Esophagus squamous epithelium (tissue), 5 donors: ENCODE data around the gene ARHGAP26. TPM values are rescaled to one million over a fixed set of nuclear protein-coding genes. Genes with fewer than 3 reads are reported as not detected.
A peak's percentile ranks its signal among the peaks of the same experiment; 100 is the strongest.

Source experiments
- DNase-seq: peaks from one replicate; lab custom pipeline; 2025; lab: John Stamatoyannopoulos, UW
- H3K27ac ChIP-seq, 4 donors: fragments of 200-600 bp; sonication (generic); one replicate each; pipeline ENCODE4 v1.5.1; 2016 to 2019; ENCODE audit warnings: mild to moderate bottlenecking in 1 of 4
- H3K27me3 ChIP-seq, 4 donors: fragments of 200-600 bp; sonication (generic); 1 replicate in 3 of 4; 2 replicates in 1 of 4; pipeline versions ENCODE4 v1.5.1 to v1.6.0; 2017 to 2021; ENCODE audit warnings: antibody characterized with exemption in 1 of 4
- H3K36me3 ChIP-seq, 3 donors: fragments of 200-600 bp; sonication (generic); one replicate each; pipeline ENCODE4 v1.5.1; 2016 to 2019
- H3K4me1 ChIP-seq, 3 donors: fragments of 200-600 bp; sonication (generic); one replicate each; pipeline ENCODE4 v1.5.1; 2017 to 2019
- H3K4me3 ChIP-seq, 4 donors: fragments of 200-600 bp; sonication (generic); 1 replicate in 3 of 4; 2 replicates in 1 of 4; pipeline ENCODE4 v1.5.1; 2016 to 2019; ENCODE audit warnings: mild to moderate bottlenecking in 2 of 4, moderate library complexity in 1 of 4
- H3K9me3 ChIP-seq, 3 donors: fragments of 200-600 bp; sonication (generic); one replicate each; pipeline ENCODE4 v1.5.1; 2016 to 2019
- CTCF ChIP-seq, 6 experiments: fragments of 450-650 bp in 4 of 6; fragments of 200-600 bp in 2 of 6; sonication (generic) in 2 of 6; IDR thresholded peaks; one replicate each; pipeline ENCODE4 v1.5.1; 2016 to 2019; ENCODE audit warnings: antibody characterized with exemption in 6 of 6, mild to moderate bottlenecking in 4 of 6, moderate library complexity in 4 of 6
- POLR2A ChIP-seq, 4 donors: fragments of 450-650 bp; IDR thresholded peaks; one replicate each; pipeline ENCODE4 v1.6.1; 2017; ENCODE audit warnings: antibody characterized with exemption in 4 of 4, mild to moderate bottlenecking in 4 of 4, moderate library complexity in 3 of 4
- WGBS, 2 donors: methylation state at CpG; one replicate each; pipeline ENCODE4 v1.1.5; 2018; 5-methylcytosine and 5-hydroxymethylcytosine counted together
- intact Hi-C: fragments of 100-400 bp; cut with DNase I; formaldehyde crosslinking; loops from one replicate; pipeline ENCODE4 v1.15.0; 2022
- total RNA-seq, 4 donors: library from RNA; depleted of rRNA; stranded (reverse); fragments of >200 nt; gene quantifications; one replicate each; pipeline ENCODE4 v1.1.0, GENCODE V29; 2016
- donor health status: DM: yes; HTN: yes; CAD: no.

ARHGAP26 gene
- total RNA-seq, 4 donors from 2014 or later, result 4.4 to 18.7 (median 15.4) TPM

- no peak overlapping the region for H3K27ac ChIP-seq
- no peaks in the 10 kb centered on the region for H3K9me3 ChIP-seq
- intact Hi-C loops, result no loop called here
- no peak for DNase-seq
- no peaks in the 10 kb centered on the region for H3K36me3 ChIP-seq
- no peak overlapping the region for H3K4me3 ChIP-seq
- H3K27me3 ChIP-seq, result no peaks in the 10 kb centered on the region
- WGBS, 2 donors, result 77 to 88% methylated on average over 12 to 13 of the region's 13 CpGs
- TF ChIP-seq POLR2A (IDR thresholded peaks at IDR 0.05), result no peak
- TF ChIP-seq CTCF (IDR thresholded peaks at IDR 0.05), result no peak
- H3K4me1 ChIP-seq, result peaks cover 9 to 42% (median 21%) of the 10 kb centered on the region in 3 donors
Observed at GRCh38 chr5:143207563-143208364, 437.6 kb downstream of the ARHGAP26 start.

- Histone ChIP-seq H3K9me3 (no peaks in the 10 kb centered on the region), H3K4me3 (no peak overlapping the region), H3K27me3 (no peaks in the 10 kb centered on the region), H3K36me3 (no peaks in the 10 kb centered on the region), H3K27ac (no peak overlapping the region), H3K4me1 (peaks cover 14 to 47% (median 24%) of the 10 kb centered on the region in 3 donors)
- 64 to 74% methylated on average over 2 of the region's 2 CpGs for WGBS, 2 donors
- intact Hi-C loops, result no loop called here
- no peak for TF ChIP-seq CTCF (IDR thresholded peaks at IDR 0.05)
- no peak for TF ChIP-seq POLR2A (IDR thresholded peaks at IDR 0.05)
- DNase-seq, result no peak
Observed at GRCh38 chr5:143208365-143208641, 438.1 kb downstream of the ARHGAP26 start.

GRCh38 chr5:143208781-143209510 lies 438.8 kb downstream of the ARHGAP26 start:
- Histone ChIP-seq H3K9me3 (no peaks in the 10 kb centered on the region), H3K4me3 (no peak overlapping the region), H3K4me1 (peaks cover 14 to 54% (median 29%) of the 10 kb centered on the region in 3 donors), H3K27ac (no peak overlapping the region), H3K27me3 (no peaks in the 10 kb centered on the region), H3K36me3 (no peaks in the 10 kb centered on the region)
- TF ChIP-seq CTCF (IDR thresholded peaks at IDR 0.05), result peak in 1 of 6 experiments; percentile 11
- TF ChIP-seq POLR2A (IDR thresholded peaks at IDR 0.05), result no peak
- WGBS, 2 donors, result 91 to 92% methylated on average over 2 of the region's 2 CpGs
- no peak for DNase-seq
- intact Hi-C loops, result no loop called here

GRCh38 chr5:143209881-143210395 lies 439.8 kb downstream of the ARHGAP26 start:
- Histone ChIP-seq H3K9me3 (no peaks in the 10 kb centered on the region), H3K36me3 (peaks cover 0 to 6% (median 0%) of the 10 kb centered on the region in 3 donors), H3K27me3 (no peaks in the 10 kb centered on the region), H3K27ac (no peak overlapping the region), H3K4me1 (peaks cover 12 to 49% (median 24%) of the 10 kb centered on the region in 3 donors), H3K4me3 (no peak overlapping the region)
- 94 to 99% methylated on average over 11 of the region's 11 CpGs for WGBS, 2 donors
- intact Hi-C loops, result no loop called here
- TF ChIP-seq POLR2A (IDR thresholded peaks at IDR 0.05) (no peak), CTCF (IDR thresholded peaks at IDR 0.05) (no peak)
- DNase-seq, result no peak

GRCh38 chr5:143210576-143210975 lies 440.4 kb downstream of the ARHGAP26 start:
- intact Hi-C loops, result no loop called here
- H3K4me1 ChIP-seq, result peaks cover 10 to 43% (median 19%) of the 10 kb centered on the region in 3 donors
- no peak overlapping the region for H3K4me3 ChIP-seq
- WGBS, 2 donors, result 95 to 96% methylated on average over 4 of the region's 4 CpGs
- no peaks in the 10 kb centered on the region for H3K27me3 ChIP-seq
- no peak for TF ChIP-seq POLR2A (IDR thresholded peaks at IDR 0.05)
- no peak for TF ChIP-seq CTCF (IDR thresholded peaks at IDR 0.05)
- peaks cover 0 to 12% (median 0%) of the 10 kb centered on the region in 3 donors for H3K36me3 ChIP-seq
- no peak overlapping the region for H3K27ac ChIP-seq
- no peaks in the 10 kb centered on the region for H3K9me3 ChIP-seq
- no peak for DNase-seq
